H1 (cell line): Measurements from ENCODE around the gene TEX14. TPM values are rescaled to one million over a fixed set of nuclear protein-coding genes. Genes with fewer than 3 reads are reported as not detected.

ENCODE experiments used
- CBX5 ChIP-seq: fragments of 300-800, 300-1000 bp; sonication (generic); IDR thresholded peaks from 2 replicates; pipeline ENCODE4 v1.7.1; 2016; ENCODE audit warnings: antibody characterized with exemption, low read length, low read depth
- POU5F1 ChIP-seq: IDR thresholded peaks from 2 replicates; pipeline ENCODE4 v1.6.1; 2011; ENCODE audit warnings: low read depth, mild to moderate bottlenecking, low read length, moderate library complexity
- RXRA ChIP-seq: IDR thresholded peaks from 2 replicates; pipeline ENCODE4 v1.6.1; 2011; ENCODE audit warnings: low read depth, mild to moderate bottlenecking, low read length, moderate library complexity; ENCODE audit not compliant: insufficient read depth
- SP4 ChIP-seq: IDR thresholded peaks from 2 replicates; pipeline ENCODE4 v1.6.1; 2012; ENCODE audit warnings: low read length, inconsistent platforms
- TBP ChIP-seq: IDR thresholded peaks from 2 replicates; pipeline ENCODE4 v1.6.1; 2011; ENCODE audit warnings: low read depth, low read length, improper control_type of control experiment
- polyA plus RNA-seq, 7 experiments: library from polyadenylated mRNA; depleted of rRNA in 3 of 7; stranded (reverse) in 5 of 7; unstranded in 2 of 7; fragments of >200 nt in 5 of 7; fragments of 200-250 nt in 2 of 7; gene quantifications; 1 replicate in 5 of 7; 2 replicates in 1 of 7; 4 replicates in 1 of 7; pipeline versions ENCODE4 v1.2.1 to v1.2.3, GENCODE V29; 2011 to 2013; ENCODE audit warnings: missing spikeins in 2 of 7, mixed read lengths in 2 of 7
- total RNA-seq: library from RNA; stranded (reverse); fragmentation: NEBNext Ultra II Directional; extraction: Animal tissue kit (Norgen Biotek cat#: 25700); gene quantifications from 2 replicates; pipeline ENCODE4 v1.2.1, GENCODE V29; 2021

TEX14 gene
- total and polyA plus RNA-seq, 2 of the 8 experiments (the other 6 are each of a cell fraction or from before 2014, with no cell fraction given) = 0.83 to 2.5 TPM

DNA sequence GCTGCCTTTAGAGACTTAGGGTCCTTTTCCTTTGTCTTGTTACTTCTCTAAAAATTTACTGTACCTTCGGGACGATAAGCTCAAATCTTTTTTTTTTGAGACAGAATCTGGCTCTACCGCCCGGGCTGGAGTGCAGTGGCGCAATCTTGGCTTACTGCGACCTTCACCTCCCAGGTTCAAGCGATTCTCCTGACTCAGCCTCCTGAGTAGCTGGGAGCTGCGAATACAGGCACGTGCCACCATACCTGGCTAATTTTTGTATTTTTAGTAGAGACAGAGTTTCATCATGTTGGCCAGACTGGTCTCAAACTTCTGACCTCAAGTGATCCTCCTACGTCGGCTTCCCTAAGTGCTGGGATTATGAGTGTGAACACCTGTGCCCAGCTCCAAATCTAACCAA is 7.9 kb upstream of the TEX14 start (continued):
- TF ChIP-seq RXRA (no peak), POU5F1 (no peak), CBX5 (no peak), TBP (no peak), SP4 (no peak)
